Mesendoderm (in vitro differentiated cells): Measurements from ENCODE around the gene KLK6.

Source experiments
- DNase-seq: peaks from one replicate; pipeline ENCODE4 v3.0.0; 2013
- H2AK5ac ChIP-seq: 2 replicates; pipeline ENCODE4 v1.6.1; 2013; ENCODE audit warnings: low read length, inconsistent platforms
- H2BK120ac ChIP-seq: 2 replicates; pipeline ENCODE4 v1.6.1; 2013; ENCODE audit warnings: low read depth, mild to moderate bottlenecking, low read length, moderate library complexity, mixed read lengths
- H2BK15ac ChIP-seq: replicated peaks from 2 replicates; pipeline ENCODE4 v1.6.1; 2013; ENCODE audit warnings: low read depth, mild to moderate bottlenecking, moderate library complexity
- H2BK5ac ChIP-seq: 2 replicates; pipeline ENCODE4 v1.6.1; 2013; ENCODE audit warnings: low read length, inconsistent platforms
- H3K18ac ChIP-seq: 2 replicates; pipeline ENCODE4 v1.6.1; 2013; ENCODE audit warnings: mild to moderate bottlenecking, low read length, mixed read lengths
- H3K23ac ChIP-seq: one replicate; pipeline ENCODE4 v1.6.1; 2013; ENCODE audit warnings: low read length
- H3K27ac ChIP-seq: 2 replicates; pipeline ENCODE4 v1.5.1; 2013; ENCODE audit warnings: low read depth, mild to moderate bottlenecking, inconsistent platforms, low read length, moderate library complexity
- H3K27me3 ChIP-seq: 2 replicates; pipeline ENCODE4 v1.6.1; 2013; ENCODE audit warnings: low read length, control low read depth, mild to moderate bottlenecking, inconsistent platforms; ENCODE audit not compliant: insufficient read depth, poor library complexity
- H3K36me3 ChIP-seq: 2 replicates; pipeline ENCODE4 v1.6.1; 2013; ENCODE audit warnings: low read length, inconsistent platforms; ENCODE audit not compliant: control insufficient read depth, insufficient read depth
- H3K4ac ChIP-seq: one replicate; pipeline ENCODE4 v1.6.1; 2013; ENCODE audit warnings: low read depth, mild to moderate bottlenecking, low read length, moderate library complexity
- H3K4me1 ChIP-seq: 2 replicates; pipeline ENCODE4 v1.6.1; 2013; ENCODE audit warnings: low read depth, low read length, inconsistent platforms; ENCODE audit not compliant: control insufficient read depth
- H3K4me2 ChIP-seq: 2 replicates; pipeline ENCODE4 v1.6.1; 2013; ENCODE audit warnings: low read length
- H3K4me3 ChIP-seq: 2 replicates; pipeline ENCODE4 v1.5.1; 2013; ENCODE audit warnings: mild to moderate bottlenecking, low read length
- H3K56ac ChIP-seq: one replicate; pipeline ENCODE4 v1.6.1; 2013; ENCODE audit warnings: low read length
- H3K79me1 ChIP-seq: 2 replicates; pipeline ENCODE4 v1.6.1; 2013; ENCODE audit warnings: low read length, inconsistent platforms
- H3K79me2 ChIP-seq: 2 replicates; pipeline ENCODE4 v1.6.1; 2013; ENCODE audit warnings: mild to moderate bottlenecking, low read length; ENCODE audit not compliant: control insufficient read depth, insufficient read depth
- H3K9ac ChIP-seq: 2 replicates; pipeline ENCODE4 v1.6.1; 2013; ENCODE audit warnings: low read length, inconsistent platforms
- H4K5ac ChIP-seq: one replicate; pipeline ENCODE4 v1.6.1; 2013; ENCODE audit warnings: low read length
- H4K8ac ChIP-seq: one replicate; pipeline ENCODE4 v1.6.1; 2013; ENCODE audit warnings: low read depth, mild to moderate bottlenecking, control low read depth, low read length, moderate library complexity
- WGBS: extraction: QIAGEN DNeasy Blood & Tissue Kit; methylation state at CpG from one replicate; pipeline ENCODE4 v1.1.7; 2013; ENCODE audit warnings: low lambda C conversion rate, missing lambda C conversion rate; ENCODE audit not compliant: insufficient coverage; ENCODE audit errors: extremely low coverage; 5-methylcytosine and 5-hydroxymethylcytosine counted together

KLK6 gene

DNA sequence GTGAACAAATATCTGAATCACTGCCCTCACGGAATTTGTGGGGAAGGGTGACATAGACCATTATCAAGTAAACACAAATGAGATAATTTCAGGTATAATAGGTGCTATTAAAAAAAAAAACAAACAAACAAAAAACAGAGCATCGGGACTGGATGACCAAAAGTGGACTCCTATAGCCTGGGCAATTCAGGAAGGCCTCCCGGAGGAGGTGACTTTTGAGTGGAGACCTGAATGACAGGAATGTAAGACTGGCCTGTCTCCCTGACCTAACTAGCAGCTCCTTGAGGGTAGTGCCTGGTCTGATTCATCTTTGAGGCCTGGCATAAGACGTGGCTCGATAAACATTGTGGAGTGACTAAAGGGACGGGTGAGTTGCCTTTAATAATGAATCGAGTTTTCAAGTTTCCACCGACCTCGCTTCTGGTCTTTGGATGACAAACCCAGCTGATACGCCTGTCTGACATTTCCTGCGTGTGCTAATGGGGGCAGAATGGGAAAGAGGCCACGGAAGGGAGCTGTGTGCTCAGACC lies 43.3 kb upstream of the KLK6 start:
- no peak for DNase-seq
- H2BK5ac ChIP-seq, result no peak overlapping the region
- no peaks in the 10 kb centered on the region for H3K4me1 ChIP-seq
- no peak overlapping the region for H3K56ac ChIP-seq
- H2AK5ac ChIP-seq, result no peak overlapping the region
- peaks cover 5% of the 10 kb centered on the region for H3K27me3 ChIP-seq
- no peaks in the 10 kb centered on the region for H3K36me3 ChIP-seq
- no peak overlapping the region for H3K4me3 ChIP-seq
- H3K4ac ChIP-seq, result no peak overlapping the region
- H3K9ac ChIP-seq, result no peak overlapping the region
- no peak overlapping the region for H2BK120ac ChIP-seq
- no peak overlapping the region for H3K27ac ChIP-seq
- no peaks in the 10 kb centered on the region for H3K79me1 ChIP-seq
- H3K18ac ChIP-seq, result no peak overlapping the region
- no CpG with 5 or more reads among the region's 12 CpGs for WGBS
- H2BK15ac ChIP-seq, result no peak overlapping the region
- H4K5ac ChIP-seq, result no peak overlapping the region
- no peak overlapping the region for H3K4me2 ChIP-seq
- no peaks in the 10 kb centered on the region for H3K79me2 ChIP-seq
- no peak overlapping the region for H4K8ac ChIP-seq
- no peak overlapping the region for H3K23ac ChIP-seq

DNA sequence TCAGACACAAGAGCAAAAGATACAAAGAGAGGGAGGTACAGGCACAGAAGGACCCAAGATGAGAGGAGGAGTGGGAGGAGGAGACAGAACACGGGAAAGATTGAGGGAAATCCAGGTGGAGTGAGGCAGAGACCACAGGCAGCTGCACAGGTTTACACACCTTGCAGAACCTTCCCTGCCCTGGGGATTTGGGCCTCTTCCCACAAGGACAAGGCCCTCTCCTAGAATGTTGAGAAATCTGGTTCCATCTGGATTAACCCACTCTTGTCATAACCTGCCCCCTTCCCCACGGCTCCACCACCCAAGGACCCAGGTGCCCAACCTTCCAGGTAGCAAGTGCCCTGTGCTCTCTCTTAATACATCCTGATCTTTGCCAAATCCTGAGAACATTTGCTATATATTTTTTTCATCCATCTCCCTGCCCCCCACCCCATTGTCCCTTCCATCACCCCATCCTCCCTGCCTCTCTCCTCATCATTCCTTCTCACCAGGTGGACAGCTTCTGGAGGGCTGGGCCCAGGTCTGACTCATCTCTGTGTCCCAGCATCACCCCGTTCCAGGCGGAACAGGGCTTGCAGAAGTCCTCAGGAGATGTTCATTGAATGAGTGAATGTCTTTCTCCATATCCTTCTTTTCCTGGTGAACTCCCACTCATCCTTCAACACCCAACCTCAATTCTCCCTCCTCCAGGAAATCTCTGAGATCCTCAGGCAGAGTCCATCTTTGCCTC lies 40.8 kb upstream of the KLK6 start:
- no peak for DNase-seq
- no peak overlapping the region for H3K23ac ChIP-seq
- no peak overlapping the region for H2AK5ac ChIP-seq
- H3K79me1 ChIP-seq, result no peaks in the 10 kb centered on the region
- no peak overlapping the region for H2BK120ac ChIP-seq
- H3K9ac ChIP-seq, result no peak overlapping the region
- no peak overlapping the region for H2BK5ac ChIP-seq
- no peak overlapping the region for H3K27ac ChIP-seq
- H2BK15ac ChIP-seq, result no peak overlapping the region
- H3K36me3 ChIP-seq, result no peaks in the 10 kb centered on the region
- no peaks in the 10 kb centered on the region for H3K79me2 ChIP-seq
- no peaks in the 10 kb centered on the region for H3K4me1 ChIP-seq
- H3K4me3 ChIP-seq, result no peak overlapping the region
- no peak overlapping the region for H3K18ac ChIP-seq
- H3K27me3 ChIP-seq, result no peaks in the 10 kb centered on the region
- no peak overlapping the region for H3K4ac ChIP-seq
- H4K8ac ChIP-seq, result no peak overlapping the region
- H3K56ac ChIP-seq, result no peak overlapping the region
- no CpG with 5 or more reads among the region's 4 CpGs for WGBS
- no peak overlapping the region for H3K4me2 ChIP-seq
- no peak overlapping the region for H4K5ac ChIP-seq

DNA sequence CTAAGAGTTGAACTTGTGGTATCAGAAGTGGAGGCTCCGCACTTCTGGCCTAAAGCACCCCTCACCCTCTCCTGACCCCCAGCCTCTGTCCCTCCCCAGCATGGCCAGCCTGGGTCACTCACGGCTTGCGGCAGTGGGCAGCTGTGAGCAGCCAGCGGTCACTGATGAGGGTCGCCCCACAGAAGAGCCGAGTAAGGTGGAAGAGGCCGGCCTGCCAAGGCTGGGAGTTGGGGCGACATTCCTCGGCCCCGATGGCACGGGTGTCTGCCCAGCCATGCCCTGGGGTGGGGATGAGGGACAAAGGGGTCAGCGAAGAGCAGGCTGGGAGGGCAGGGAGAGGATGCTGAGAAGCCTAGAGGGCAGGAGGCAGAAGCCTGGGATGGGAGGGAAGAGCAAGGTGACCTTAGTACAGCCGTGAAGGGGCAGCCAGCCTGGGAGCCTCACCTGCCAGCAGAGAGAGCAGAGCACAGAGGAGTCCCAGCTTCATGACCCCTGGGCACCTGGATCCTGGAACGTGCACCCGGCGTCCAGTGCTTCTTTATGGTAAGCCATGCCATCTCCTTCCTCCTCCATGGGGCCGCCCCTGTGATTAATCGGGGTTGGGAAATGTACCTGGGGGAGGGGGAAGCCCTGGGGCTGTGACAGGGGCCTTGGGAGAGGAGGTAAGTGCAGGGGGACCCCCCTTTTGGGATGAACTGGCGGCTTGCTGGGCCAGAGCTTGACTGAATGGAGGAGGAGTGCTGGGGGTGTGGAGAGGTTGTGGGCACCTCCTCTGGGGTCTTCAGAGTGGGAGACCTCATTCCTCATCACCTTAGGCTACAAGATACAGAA lies 39.9 kb upstream of the KLK6 start:
- Histone ChIP-seq H3K36me3 (no peaks in the 10 kb centered on the region), H3K4me3 (no peak overlapping the region), H3K79me2 (no peaks in the 10 kb centered on the region), H3K4ac (no peak overlapping the region), H2BK120ac (no peak overlapping the region), H3K27me3 (no peaks in the 10 kb centered on the region), H2BK15ac (no peak overlapping the region), H3K27ac (no peak overlapping the region), H4K5ac (no peak overlapping the region), H3K4me1 (no peaks in the 10 kb centered on the region), H3K23ac (no peak overlapping the region), H3K56ac (no peak overlapping the region), H3K9ac (no peak overlapping the region), H3K18ac (no peak overlapping the region), H2BK5ac (no peak overlapping the region), H4K8ac (no peak overlapping the region), H2AK5ac (no peak overlapping the region), H3K4me2 (no peak overlapping the region), H3K79me1 (no peaks in the 10 kb centered on the region)
- no peak for DNase-seq
- WGBS, result no CpG with 5 or more reads among the region's 19 CpGs

DNA sequence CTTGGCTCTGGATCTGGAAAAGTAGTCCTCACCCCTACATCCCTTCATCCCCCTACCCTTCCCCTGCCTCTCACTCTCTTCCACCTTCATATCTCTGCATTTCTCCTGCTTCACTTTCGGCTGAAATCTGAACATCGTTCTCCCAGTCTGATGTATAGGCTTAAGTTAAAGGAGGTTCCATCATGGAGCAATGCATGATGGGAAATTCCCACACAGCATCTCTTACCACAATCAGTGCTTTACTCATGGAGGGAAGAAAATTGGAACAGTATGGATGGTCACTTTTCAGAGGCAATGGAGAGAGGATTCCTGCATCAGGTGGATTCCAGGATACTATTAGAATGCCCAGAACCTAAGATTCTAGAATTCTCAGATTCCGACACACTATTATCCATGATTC lies 38.1 kb upstream of the KLK6 start:
- H4K5ac ChIP-seq, result no peak overlapping the region
- H3K56ac ChIP-seq, result no peak overlapping the region

DNA sequence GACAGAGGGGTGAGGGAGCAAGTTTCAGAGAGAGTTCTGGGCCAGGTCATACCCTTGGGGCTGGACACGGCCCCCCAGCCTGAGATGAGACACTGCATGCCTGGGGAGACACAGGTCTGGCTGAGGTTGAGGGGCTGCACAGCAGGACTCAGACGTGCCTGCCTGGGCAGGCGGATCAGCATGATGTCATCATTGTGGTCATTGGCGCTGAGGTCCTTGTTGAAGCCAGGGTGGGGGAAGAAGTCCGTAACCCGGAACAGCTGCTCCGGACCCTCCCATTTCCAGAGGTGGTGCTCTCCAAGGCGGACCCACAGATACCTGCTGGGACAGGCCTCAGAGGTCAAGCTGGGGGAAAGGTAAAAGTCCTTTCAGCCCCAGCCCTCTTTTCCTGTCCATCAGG lies 37.0 kb upstream of the KLK6 start:
- Histone ChIP-seq H3K18ac (no peak overlapping the region), H3K4ac (no peak overlapping the region), H3K4me3 (no peak overlapping the region), H3K9ac (no peak overlapping the region), H3K79me1 (no peaks in the 10 kb centered on the region), H3K27ac (no peak overlapping the region), H3K79me2 (no peaks in the 10 kb centered on the region), H3K36me3 (no peaks in the 10 kb centered on the region), H3K4me2 (no peak overlapping the region), H4K5ac (no peak overlapping the region), H3K56ac (no peak overlapping the region), H3K27me3 (no peaks in the 10 kb centered on the region), H3K23ac (no peak overlapping the region), H2BK5ac (no peak overlapping the region), H3K4me1 (no peaks in the 10 kb centered on the region), H2AK5ac (no peak overlapping the region), H4K8ac (no peak overlapping the region), H2BK15ac (no peak overlapping the region), H2BK120ac (no peak overlapping the region)
- WGBS, result no CpG with 5 or more reads among the region's 8 CpGs
- DNase-seq, result no peak

More for the DNA sequence above, 38.1 kb upstream of the KLK6 start:
- H3K27ac ChIP-seq, result no peak overlapping the region
- no peak overlapping the region for H2BK15ac ChIP-seq
- no peak overlapping the region for H3K9ac ChIP-seq
- H3K4me1 ChIP-seq, result no peaks in the 10 kb centered on the region
- H3K36me3 ChIP-seq, result no peaks in the 10 kb centered on the region
- H3K4me3 ChIP-seq, result no peak overlapping the region
- no peak overlapping the region for H3K18ac ChIP-seq
- no peaks in the 10 kb centered on the region for H3K79me1 ChIP-seq
- no peak overlapping the region for H4K8ac ChIP-seq
- DNase-seq, result no peak
- H3K4me2 ChIP-seq, result no peak overlapping the region
- H3K23ac ChIP-seq, result no peak overlapping the region
- no peaks in the 10 kb centered on the region for H3K79me2 ChIP-seq
- no peaks in the 10 kb centered on the region for H3K27me3 ChIP-seq
- no peak overlapping the region for H2BK5ac ChIP-seq
- no peak overlapping the region for H2AK5ac ChIP-seq
- WGBS, result no CpG with 5 or more reads among the region's 3 CpGs
- no peak overlapping the region for H3K4ac ChIP-seq
- no peak overlapping the region for H2BK120ac ChIP-seq
